GM23338 (cell line): ENCODE measurements around the gene CYS1.

Experiments
- CREB1 ChIP-seq: fragments of 250-450 bp; sonication (Bioruptor Pico); IDR thresholded peaks from 2 replicates; pipeline ENCODE4 v1.5.0; 2020; ENCODE audit warnings: low read depth, mild to moderate bottlenecking, moderate library complexity
- CTCF ChIP-seq, 2 experiments: fragments of 200-600 bp in 1 of 2; sonication (generic) in 1 of 2; conservative IDR thresholded peaks; 2 replicates each; pipeline versions ENCODE4 v1.5.1 to v1.6.1; 2016 to 2017; ENCODE audit warnings: antibody characterized with exemption in 2 of 2, low read depth in 2 of 2, mild to moderate bottlenecking in 2 of 2, moderate library complexity in 1 of 2
- EZH2 ChIP-seq: fragments of 200-600 bp; sonication (generic); IDR thresholded peaks from one replicate; pipeline ENCODE4 v1.8.0; 2017; ENCODE audit warnings: antibody characterized with exemption, mild to moderate bottlenecking, low read depth; ENCODE audit not compliant: unreplicated experiment
- JUNB ChIP-seq: IDR thresholded peaks from one replicate; pipeline ENCODE4 v1.6.1; 2016; ENCODE audit warnings: antibody characterized with exemption; ENCODE audit not compliant: unreplicated experiment
- POLR2AphosphoS5 ChIP-seq: IDR thresholded peaks from 2 replicates; pipeline ENCODE4 v1.6.1; 2016; ENCODE audit warnings: antibody characterized with exemption, low read depth
- STAT1 ChIP-seq: IDR thresholded peaks from one replicate; pipeline ENCODE4 v1.6.1; 2016; ENCODE audit warnings: antibody characterized with exemption; ENCODE audit not compliant: unreplicated experiment
- ZNF331 ChIP-seq: fragments of 250-450 bp; sonication (Bioruptor Pico); IDR thresholded peaks from 2 replicates; pipeline ENCODE4 v1.5.0; 2020; ENCODE audit warnings: low read depth, mild to moderate bottlenecking, moderate library complexity
- TF ChIP-seq, protein P1 (sequence below): IDR thresholded peaks from one replicate; pipeline ENCODE4 v1.6.1; 2018; ENCODE audit warnings: antibody characterized with exemption; ENCODE audit not compliant: unreplicated experiment

GRCh38 chr2:10030311-10030736, 49.9 kb downstream of the CYS1 start:
- no peak for TF ChIP-seq CTCF (conservative IDR thresholded peaks at IDR 0.05; ENCODE audit: low read depth in 2 of 2)
- no peak for TF ChIP-seq EZH2
- TF ChIP-seq, protein P1, sequence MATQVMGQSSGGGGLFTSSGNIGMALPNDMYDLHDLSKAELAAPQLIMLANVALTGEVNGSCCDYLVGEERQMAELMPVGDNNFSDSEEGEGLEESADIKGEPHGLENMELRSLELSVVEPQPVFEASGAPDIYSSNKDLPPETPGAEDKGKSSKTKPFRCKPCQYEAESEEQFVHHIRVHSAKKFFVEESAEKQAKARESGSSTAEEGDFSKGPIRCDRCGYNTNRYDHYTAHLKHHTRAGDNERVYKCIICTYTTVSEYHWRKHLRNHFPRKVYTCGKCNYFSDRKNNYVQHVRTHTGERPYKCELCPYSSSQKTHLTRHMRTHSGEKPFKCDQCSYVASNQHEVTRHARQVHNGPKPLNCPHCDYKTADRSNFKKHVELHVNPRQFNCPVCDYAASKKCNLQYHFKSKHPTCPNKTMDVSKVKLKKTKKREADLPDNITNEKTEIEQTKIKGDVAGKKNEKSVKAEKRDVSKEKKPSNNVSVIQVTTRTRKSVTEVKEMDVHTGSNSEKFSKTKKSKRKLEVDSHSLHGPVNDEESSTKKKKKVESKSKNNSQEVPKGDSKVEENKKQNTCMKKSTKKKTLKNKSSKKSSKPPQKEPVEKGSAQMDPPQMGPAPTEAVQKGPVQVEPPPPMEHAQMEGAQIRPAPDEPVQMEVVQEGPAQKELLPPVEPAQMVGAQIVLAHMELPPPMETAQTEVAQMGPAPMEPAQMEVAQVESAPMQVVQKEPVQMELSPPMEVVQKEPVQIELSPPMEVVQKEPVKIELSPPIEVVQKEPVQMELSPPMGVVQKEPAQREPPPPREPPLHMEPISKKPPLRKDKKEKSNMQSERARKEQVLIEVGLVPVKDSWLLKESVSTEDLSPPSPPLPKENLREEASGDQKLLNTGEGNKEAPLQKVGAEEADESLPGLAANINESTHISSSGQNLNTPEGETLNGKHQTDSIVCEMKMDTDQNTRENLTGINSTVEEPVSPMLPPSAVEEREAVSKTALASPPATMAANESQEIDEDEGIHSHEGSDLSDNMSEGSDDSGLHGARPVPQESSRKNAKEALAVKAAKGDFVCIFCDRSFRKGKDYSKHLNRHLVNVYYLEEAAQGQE: no peak
- TF ChIP-seq STAT1: no peak
- TF ChIP-seq POLR2AphosphoS5: no peak
- no peak for TF ChIP-seq JUNB
- TF ChIP-seq ZNF331 (CRISPR knock-in tag): no peak
- TF ChIP-seq CREB1 (CRISPR knock-in tag): no peak
